Nephron (organoid): ENCODE measurements around the gene PPDPF.

Experiments
- H3K27ac Mint-ChIP-seq, 3 experiments: 2 replicates each; pipeline ENCODE4 v1.8.0; 2020; ENCODE audit warnings: mixed read lengths in 3 of 3, mild to moderate bottlenecking in 2 of 3, moderate library complexity in 1 of 3
- H3K27me3 Mint-ChIP-seq: 2 replicates; pipeline ENCODE4 v1.8.0; 2021; ENCODE audit warnings: low read depth, mild to moderate bottlenecking, moderate library complexity, mixed read lengths
- H3K36me3 Mint-ChIP-seq: 2 replicates; pipeline ENCODE4 v1.8.0; 2020; ENCODE audit warnings: low read depth, mixed read lengths
- H3K4me1 Mint-ChIP-seq: 2 replicates; pipeline ENCODE4 v1.8.0; 2020; ENCODE audit warnings: mixed read lengths
- H3K4me3 Mint-ChIP-seq, 3 experiments: 2 replicates each; pipeline ENCODE4 v1.8.0; 2020; ENCODE audit warnings: mild to moderate bottlenecking in 3 of 3, mixed read lengths in 3 of 3, moderate library complexity in 2 of 3
- H3K9me3 Mint-ChIP-seq: 2 replicates; pipeline ENCODE4 v1.8.0; 2020; ENCODE audit warnings: mixed read lengths
- TF ChIP-seq, protein P1 (sequence below), 3 experiments: fragments of 200-600 bp; sonication (generic); IDR thresholded peaks; one replicate each; pipeline ENCODE4 v1.5.0; 2021; ENCODE audit warnings: antibody characterized with exemption in 3 of 3; ENCODE audit not compliant: unreplicated experiment in 3 of 3

Gene PPDPF

DNA sequence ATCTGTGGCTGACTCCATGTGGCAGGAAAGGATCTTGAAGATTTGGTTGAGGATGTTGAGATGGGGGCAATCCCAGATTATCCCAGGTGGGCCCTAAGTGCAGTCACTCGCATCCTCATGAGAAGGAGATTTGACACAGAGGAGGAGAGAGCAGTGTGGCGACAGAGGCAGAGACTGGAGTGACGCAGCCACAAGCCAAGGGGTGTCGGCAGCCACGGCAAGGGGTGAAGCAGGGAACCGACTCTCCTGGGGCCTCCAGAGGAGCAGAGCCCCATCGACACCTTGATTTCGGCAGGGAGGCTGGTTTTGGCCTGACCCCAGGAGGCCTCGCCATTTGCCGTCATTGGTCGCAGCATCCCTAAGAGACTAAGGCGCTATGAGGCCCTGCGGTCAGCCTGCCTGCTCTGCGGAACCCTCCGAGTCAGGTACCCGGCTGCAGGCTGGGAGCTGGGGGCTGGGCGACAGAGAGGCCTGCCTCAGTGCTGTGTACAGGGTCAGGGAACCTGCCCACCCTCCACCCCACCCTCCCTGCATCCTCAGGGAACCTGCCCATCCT lies 34.2 kb upstream of the PPDPF start:
- Mint-ChIP-seq H3K27ac (no peak overlapping the region), H3K9me3 (peaks cover 4% of the 10 kb centered on the region), H3K36me3 (peaks cover under 1% of the 10 kb centered on the region), H3K27me3 (peaks cover 55% of the 10 kb centered on the region), H3K4me3 (peak overlapping the region in 1 of 3 experiments; percentile 5), H3K4me1 (peaks cover 5% of the 10 kb centered on the region)
- TF ChIP-seq, protein P1, sequence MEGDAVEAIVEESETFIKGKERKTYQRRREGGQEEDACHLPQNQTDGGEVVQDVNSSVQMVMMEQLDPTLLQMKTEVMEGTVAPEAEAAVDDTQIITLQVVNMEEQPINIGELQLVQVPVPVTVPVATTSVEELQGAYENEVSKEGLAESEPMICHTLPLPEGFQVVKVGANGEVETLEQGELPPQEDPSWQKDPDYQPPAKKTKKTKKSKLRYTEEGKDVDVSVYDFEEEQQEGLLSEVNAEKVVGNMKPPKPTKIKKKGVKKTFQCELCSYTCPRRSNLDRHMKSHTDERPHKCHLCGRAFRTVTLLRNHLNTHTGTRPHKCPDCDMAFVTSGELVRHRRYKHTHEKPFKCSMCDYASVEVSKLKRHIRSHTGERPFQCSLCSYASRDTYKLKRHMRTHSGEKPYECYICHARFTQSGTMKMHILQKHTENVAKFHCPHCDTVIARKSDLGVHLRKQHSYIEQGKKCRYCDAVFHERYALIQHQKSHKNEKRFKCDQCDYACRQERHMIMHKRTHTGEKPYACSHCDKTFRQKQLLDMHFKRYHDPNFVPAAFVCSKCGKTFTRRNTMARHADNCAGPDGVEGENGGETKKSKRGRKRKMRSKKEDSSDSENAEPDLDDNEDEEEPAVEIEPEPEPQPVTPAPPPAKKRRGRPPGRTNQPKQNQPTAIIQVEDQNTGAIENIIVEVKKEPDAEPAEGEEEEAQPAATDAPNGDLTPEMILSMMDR (IDR thresholded peaks at IDR 0.05; ENCODE audit: unreplicated experiment in 3 of 3): no peak

DNA sequence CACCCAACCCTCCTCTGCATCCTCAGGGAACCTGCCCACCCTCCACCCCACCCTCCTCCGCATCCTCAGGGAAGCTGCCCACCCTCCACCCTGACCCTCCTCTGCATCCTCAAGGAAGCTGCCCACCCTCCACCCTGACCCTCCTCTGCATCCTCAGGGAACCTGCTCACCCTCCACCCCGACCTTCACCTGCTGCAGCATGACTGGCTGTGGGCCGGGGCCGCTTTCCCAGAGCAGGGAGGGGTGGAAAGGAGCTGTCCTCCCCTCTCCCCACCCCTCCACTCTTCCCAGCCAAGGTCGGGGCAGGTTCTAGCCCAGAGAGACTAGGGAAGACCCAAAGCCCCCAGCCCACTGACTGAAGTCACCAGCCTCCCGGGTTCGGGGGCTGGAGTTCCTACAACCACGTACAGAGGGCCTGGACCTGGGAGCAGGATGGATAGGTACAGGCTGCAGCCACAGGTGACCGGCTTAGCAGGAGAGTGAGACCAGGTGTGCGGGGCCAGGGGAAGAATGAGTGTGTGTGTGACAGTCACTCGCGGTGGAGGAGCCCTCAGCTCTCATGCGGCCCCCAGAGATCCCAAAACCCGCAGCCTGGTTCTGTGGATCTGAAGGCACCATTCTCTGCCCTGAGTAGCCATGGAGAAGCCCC lies 33.3 kb upstream of the PPDPF start:
- TF ChIP-seq, protein P1 (IDR thresholded peaks at IDR 0.05; ENCODE audit: unreplicated experiment in 3 of 3): no peak
- peaks cover 5% of the 10 kb centered on the region for H3K4me1 Mint-ChIP-seq
- H3K9me3 Mint-ChIP-seq: peaks cover 4% of the 10 kb centered on the region
- H3K27ac Mint-ChIP-seq: no peak overlapping the region
- peaks cover 58% of the 10 kb centered on the region for H3K27me3 Mint-ChIP-seq
- H3K4me3 Mint-ChIP-seq: peak overlapping the region in 2 of 3 experiments; percentile 34 to 53
- H3K36me3 Mint-ChIP-seq: peaks cover 3% of the 10 kb centered on the region

DNA sequence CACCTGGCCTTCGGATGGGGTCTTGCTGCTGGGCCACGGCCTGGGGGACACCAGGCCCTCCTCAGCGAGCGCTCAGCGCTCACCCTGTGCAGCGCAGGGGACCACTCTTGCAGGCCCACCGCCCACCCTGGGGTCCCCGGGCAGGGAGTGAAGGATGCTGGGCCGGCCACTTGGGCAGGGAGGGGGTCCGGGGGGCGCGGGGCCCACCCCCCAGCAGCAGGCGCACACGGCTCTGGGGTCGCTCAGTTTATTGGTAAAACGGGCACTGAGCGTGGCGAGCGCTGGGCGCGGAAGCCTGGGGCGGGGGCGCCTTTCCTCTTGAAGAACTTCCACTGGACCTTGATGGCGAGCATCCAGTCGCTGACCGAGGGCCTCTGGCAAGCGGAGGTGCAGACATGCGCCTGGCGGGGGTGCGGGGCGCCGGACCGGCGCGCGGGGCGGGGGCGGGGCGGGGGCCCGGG lies 32.8 kb upstream of the PPDPF start:
- Mint-ChIP-seq H3K9me3 (peaks cover 4% of the 10 kb centered on the region), H3K27me3 (peaks cover 63% of the 10 kb centered on the region), H3K4me1 (peaks cover 4% of the 10 kb centered on the region), H3K36me3 (peaks cover 3% of the 10 kb centered on the region), H3K4me3 (peak overlapping the region in 1 of 3 experiments; percentile 34), H3K27ac (no peak overlapping the region)
- TF ChIP-seq, protein P1 (IDR thresholded peaks at IDR 0.05; ENCODE audit: unreplicated experiment in 3 of 3): no peak

DNA sequence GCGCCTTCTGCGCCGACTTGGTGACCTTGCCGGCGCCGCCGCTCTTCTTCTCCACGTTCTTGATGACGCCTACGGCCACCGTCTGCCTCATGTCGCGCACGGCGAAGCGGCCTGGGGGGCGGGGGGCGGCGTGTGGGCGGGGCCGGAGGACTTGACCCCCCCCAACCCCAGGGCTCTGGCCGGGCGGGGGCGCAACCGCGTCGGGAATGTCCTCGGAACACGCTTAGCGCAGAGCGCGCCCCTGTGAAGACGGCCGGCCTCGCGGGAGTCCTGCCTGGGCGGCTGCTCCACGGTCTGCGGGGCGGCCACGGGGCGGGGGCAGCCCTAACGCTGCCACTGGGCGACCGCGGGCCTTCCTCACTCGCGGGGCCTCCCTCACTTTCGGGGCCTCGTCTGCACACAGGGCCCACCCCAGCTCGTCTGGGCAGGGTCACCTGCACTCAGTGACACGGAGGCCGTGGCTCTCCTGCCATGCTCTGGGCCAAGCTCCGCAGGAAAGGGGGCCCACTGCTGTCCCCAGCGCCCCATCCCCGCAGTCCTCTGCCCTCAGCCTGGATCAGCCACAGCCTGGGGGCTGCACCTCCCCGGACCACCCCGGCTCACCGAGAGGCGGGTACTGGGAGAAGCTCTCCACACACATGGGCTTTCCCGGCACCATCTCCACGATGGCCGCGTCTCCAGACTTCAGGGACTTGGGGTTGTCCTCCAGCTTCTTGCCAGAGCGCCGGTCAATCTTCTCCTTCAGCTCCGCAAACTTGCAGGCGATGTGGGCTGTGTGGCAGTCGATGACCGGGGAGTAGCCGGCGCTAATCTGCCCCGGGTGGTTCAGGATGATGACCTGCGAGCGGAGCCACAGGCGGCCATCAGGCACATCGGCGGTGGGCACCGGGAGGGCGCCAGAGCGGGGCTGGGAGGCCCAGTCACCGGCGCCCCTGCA lies 32.0 kb upstream of the PPDPF start:
- Mint-ChIP-seq H3K4me1 (no peaks in the 10 kb centered on the region), H3K9me3 (peaks cover 2% of the 10 kb centered on the region), H3K27me3 (peaks cover 60% of the 10 kb centered on the region), H3K36me3 (peaks cover 3% of the 10 kb centered on the region), H3K4me3 (no peak overlapping the region), H3K27ac (no peak overlapping the region)
- TF ChIP-seq, protein P1 (IDR thresholded peaks at IDR 0.05; ENCODE audit: unreplicated experiment in 3 of 3): no peak

DNA sequence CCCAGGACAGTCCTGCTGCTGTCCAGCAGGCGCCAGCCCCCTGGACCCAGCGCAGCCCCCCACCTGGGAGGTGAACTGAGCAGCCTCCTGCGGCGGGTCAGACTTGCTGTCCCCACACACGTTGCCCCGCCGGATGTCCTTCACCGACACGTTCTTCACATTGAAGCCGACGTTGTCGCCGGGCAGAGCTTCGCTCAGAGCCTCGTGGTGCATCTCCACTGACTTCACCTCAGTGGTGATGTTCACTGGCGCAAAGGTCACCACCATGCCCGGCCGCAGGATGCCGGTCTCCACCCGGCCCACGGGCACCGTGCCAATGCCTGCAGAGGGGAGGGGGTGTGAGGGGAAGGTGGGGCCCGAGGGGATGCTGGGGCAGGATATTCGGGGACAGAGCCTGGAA lies 30.1 kb upstream of the PPDPF start:
- Mint-ChIP-seq H3K27me3 (peaks cover 60% of the 10 kb centered on the region), H3K9me3 (peaks cover 2% of the 10 kb centered on the region), H3K4me3 (no peak overlapping the region), H3K27ac (no peak overlapping the region), H3K4me1 (no peaks in the 10 kb centered on the region), H3K36me3 (peaks cover 3% of the 10 kb centered on the region)
- TF ChIP-seq, protein P1 (IDR thresholded peaks at IDR 0.05; ENCODE audit: unreplicated experiment in 3 of 3): no peak
